ENCODE results near the gene EBP. TPM values are rescaled to one million over a fixed set of nuclear protein-coding genes. Genes with fewer than 3 reads are reported as not detected.

EBP gene
- total and polyA plus RNA-seq, 2 donors (not counting 3 experiments of a cell fraction or from before 2014, with no cell fraction given) = 102 to 183 TPM

DNA sequence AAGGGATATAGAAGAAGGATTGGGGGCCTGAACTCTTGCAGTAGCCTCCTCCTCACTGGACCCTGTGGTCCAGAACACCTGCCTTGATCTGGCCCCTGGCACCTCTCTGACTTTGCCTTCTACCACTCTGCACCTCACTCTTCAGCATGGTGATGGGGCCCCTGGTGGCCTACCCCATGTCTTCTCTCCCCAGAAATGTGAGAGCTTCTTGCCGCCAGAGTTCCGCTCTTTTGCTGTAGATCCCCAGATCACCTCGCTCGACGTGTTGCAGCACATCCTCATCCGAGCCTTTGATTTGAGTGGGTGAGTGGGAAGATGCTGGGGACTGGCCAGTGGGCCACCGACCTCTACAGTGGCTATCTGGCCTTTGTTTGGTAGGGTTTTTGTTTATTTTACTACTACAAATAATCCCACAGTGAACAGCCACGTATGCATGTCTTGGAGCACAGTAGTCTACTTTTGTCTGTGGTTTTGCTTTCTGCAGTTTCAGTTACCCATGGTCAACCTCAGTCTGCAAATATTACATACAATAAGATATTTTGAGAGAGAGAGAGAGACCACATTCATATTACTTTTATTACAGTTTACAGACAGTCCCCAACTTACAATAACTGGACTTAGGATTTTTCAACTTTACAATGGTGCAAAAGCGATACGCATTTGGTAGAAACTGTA is 19.7 kb downstream of the EBP start:
- Histone ChIP-seq H3K4me2 (ENCODE audit: insufficient read depth, low read length) (no peak overlapping the region), H3K4me3 (replicated peaks in 1 of 3; ENCODE audit: insufficient read depth in 1 of 3, low read depth in 1 of 3, low read length in 3 of 3) (no peak overlapping the region), H3K9me3 (replicated peaks; ENCODE audit: control insufficient read depth, insufficient read depth, low read length) (no peaks in the 10 kb centered on the region), H4K20me1 (replicated peaks; ENCODE audit: control insufficient read depth, extremely low read depth, insufficient read depth, low read length) (no peaks in the 10 kb centered on the region), H3K9ac (replicated peaks; ENCODE audit: extremely low read depth, insufficient read depth, low read length) (no peak overlapping the region), H3K9me1 (replicated peaks; ENCODE audit: control insufficient read depth, extremely low read depth, insufficient read depth, low read length) (no peaks in the 10 kb centered on the region), H3K4me1 (ENCODE audit: control insufficient read depth, extremely low read depth, insufficient read depth, low read length) (peaks cover 7% of the 10 kb centered on the region), H3K36me3 (ENCODE audit: control insufficient read depth in 2 of 2, extremely low read depth in 1 of 2, insufficient read depth in 2 of 2, low read length in 2 of 2) (peaks cover 3% of the 10 kb centered on the region in 2 experiments), H2AFZ (ENCODE audit: low read depth, low read length) (no peak overlapping the region), H3K27me3 (ENCODE audit: control insufficient read depth in 2 of 2, insufficient read depth in 2 of 2, low read length in 2 of 2) (no peaks in the 10 kb centered on the region), H3K79me2 (ENCODE audit: control insufficient read depth, insufficient read depth, low read length) (peaks cover 13% of the 10 kb centered on the region), H3K27ac (ENCODE audit: insufficient read depth, low read depth, low read length) (no peak overlapping the region)
- ChIA-PET CTCF (no interaction called here), POLR2A (no interaction called here)
- FAIRE-seq (peak; percentile 21), DNase-seq (ENCODE audit: low read depth, low spot score) (no peak)
- dilution Hi-C loops (cut with MboI; ENCODE audit: extremely low pct_ligation_motif_present, low sequenced_read_pairs) (no loop called here), intact Hi-C loops (cut with micrococcal nuclease) (loop anchor here (2.0 kb wide), 1 partner anchor 56 kb away; the partner anchor contains the start of gene WDR13)
- no peak for TF ChIP-seq MYC (IDR thresholded peaks at IDR 0.05; ENCODE audit: low read depth, low read length)
- TF ChIP-seq, protein P1, sequence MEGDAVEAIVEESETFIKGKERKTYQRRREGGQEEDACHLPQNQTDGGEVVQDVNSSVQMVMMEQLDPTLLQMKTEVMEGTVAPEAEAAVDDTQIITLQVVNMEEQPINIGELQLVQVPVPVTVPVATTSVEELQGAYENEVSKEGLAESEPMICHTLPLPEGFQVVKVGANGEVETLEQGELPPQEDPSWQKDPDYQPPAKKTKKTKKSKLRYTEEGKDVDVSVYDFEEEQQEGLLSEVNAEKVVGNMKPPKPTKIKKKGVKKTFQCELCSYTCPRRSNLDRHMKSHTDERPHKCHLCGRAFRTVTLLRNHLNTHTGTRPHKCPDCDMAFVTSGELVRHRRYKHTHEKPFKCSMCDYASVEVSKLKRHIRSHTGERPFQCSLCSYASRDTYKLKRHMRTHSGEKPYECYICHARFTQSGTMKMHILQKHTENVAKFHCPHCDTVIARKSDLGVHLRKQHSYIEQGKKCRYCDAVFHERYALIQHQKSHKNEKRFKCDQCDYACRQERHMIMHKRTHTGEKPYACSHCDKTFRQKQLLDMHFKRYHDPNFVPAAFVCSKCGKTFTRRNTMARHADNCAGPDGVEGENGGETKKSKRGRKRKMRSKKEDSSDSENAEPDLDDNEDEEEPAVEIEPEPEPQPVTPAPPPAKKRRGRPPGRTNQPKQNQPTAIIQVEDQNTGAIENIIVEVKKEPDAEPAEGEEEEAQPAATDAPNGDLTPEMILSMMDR (IDR thresholded peaks at IDR 0.05; ENCODE audit: extremely low read depth in 1 of 2, insufficient read depth in 1 of 2, low read depth in 1 of 2, low read length in 2 of 2) = no peak
- TF ChIP-seq FOS (IDR thresholded peaks at IDR 0.05; ENCODE audit: borderline replicate concordance, insufficient read depth, low read length) = no peak
- TF ChIP-seq GATA2 (IDR thresholded peaks at IDR 0.05; ENCODE audit: insufficient read depth, insufficient read length, low read depth, low read length) = no peak
- TF ChIP-seq EZH2 (IDR thresholded peaks at IDR 0.05; ENCODE audit: borderline replicate concordance, low read depth, low read length, severe bottlenecking) = no peak
- TF ChIP-seq POLR2AphosphoS5 (IDR thresholded peaks at IDR 0.05; ENCODE audit: insufficient read depth, low read depth, low read length) = no peak
- TF ChIP-seq, protein P2, sequence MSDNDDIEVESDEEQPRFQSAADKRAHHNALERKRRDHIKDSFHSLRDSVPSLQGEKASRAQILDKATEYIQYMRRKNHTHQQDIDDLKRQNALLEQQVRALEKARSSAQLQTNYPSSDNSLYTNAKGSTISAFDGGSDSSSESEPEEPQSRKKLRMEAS (IDR thresholded peaks at IDR 0.05; ENCODE audit: insufficient read depth, insufficient read length) = no peak
- TF ChIP-seq JUN (IDR thresholded peaks at IDR 0.05; ENCODE audit: borderline replicate concordance, insufficient read depth, insufficient read length, low read depth) = no peak
- no TSS peak for BruUV-seq (replicated peaks)
